ENCODE measurements around the gene NSMCE1. TPM values are rescaled to one million over a fixed set of nuclear protein-coding genes. Genes with fewer than 3 reads are reported as not detected.
A peak's percentile ranks its signal among the peaks of the same experiment; 100 is the strongest.
"Not testable (repeated sequence)": the region's sequence is repeated elsewhere in the genome, so short reads cannot be mapped to it uniquely, and the experiment has no call there.

Gene NSMCE1
- total RNA-seq, 4 donors from 2014 or later = 22.4 to 92.4 (median 29.5) TPM

DNA sequence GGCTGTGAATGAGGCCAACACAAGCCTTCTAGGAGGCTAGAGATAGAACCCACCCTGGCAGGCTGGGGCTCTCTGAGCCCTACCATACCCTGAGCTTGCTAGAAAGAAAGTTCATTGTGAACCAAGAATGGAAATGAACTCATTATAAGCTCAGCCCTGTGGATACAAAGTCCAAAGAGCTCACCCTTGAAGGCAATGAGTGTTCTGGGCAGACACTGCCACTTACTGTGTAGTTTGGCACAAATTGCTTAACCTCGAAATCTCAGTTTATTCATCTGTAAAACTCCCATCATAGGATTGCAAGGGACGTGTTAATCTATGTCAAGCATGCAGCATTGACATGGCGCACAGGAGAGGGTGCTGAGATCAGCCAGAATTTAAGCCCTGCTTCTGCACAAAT lies 59.8 kb downstream of the NSMCE1 start:
- H3K36me3 ChIP-seq = peaks cover 0 to 38% (median 6%) of the 10 kb centered on the region in 3 donors
- peaks cover 4 to 15% (median 11%) of the 10 kb centered on the region in 3 donors for H3K4me1 ChIP-seq
- H3K9me3 ChIP-seq = no peaks in the 10 kb centered on the region
- H3K27me3 ChIP-seq = no peaks in the 10 kb centered on the region
- no peak for TF ChIP-seq POLR2A (IDR thresholded peaks at IDR 0.05)
- TF ChIP-seq, protein P1, sequence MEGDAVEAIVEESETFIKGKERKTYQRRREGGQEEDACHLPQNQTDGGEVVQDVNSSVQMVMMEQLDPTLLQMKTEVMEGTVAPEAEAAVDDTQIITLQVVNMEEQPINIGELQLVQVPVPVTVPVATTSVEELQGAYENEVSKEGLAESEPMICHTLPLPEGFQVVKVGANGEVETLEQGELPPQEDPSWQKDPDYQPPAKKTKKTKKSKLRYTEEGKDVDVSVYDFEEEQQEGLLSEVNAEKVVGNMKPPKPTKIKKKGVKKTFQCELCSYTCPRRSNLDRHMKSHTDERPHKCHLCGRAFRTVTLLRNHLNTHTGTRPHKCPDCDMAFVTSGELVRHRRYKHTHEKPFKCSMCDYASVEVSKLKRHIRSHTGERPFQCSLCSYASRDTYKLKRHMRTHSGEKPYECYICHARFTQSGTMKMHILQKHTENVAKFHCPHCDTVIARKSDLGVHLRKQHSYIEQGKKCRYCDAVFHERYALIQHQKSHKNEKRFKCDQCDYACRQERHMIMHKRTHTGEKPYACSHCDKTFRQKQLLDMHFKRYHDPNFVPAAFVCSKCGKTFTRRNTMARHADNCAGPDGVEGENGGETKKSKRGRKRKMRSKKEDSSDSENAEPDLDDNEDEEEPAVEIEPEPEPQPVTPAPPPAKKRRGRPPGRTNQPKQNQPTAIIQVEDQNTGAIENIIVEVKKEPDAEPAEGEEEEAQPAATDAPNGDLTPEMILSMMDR (IDR thresholded peaks at IDR 0.05) = no peak
- intact Hi-C loops (cut with DNase I) = no loop called here
- 73 to 94% methylated on average over 3 of the region's 3 CpGs for WGBS, 2 donors
- no peak for DNase-seq
- no peak overlapping the region for H3K27ac ChIP-seq
- H3K4me3 ChIP-seq = no peak overlapping the region

DNA sequence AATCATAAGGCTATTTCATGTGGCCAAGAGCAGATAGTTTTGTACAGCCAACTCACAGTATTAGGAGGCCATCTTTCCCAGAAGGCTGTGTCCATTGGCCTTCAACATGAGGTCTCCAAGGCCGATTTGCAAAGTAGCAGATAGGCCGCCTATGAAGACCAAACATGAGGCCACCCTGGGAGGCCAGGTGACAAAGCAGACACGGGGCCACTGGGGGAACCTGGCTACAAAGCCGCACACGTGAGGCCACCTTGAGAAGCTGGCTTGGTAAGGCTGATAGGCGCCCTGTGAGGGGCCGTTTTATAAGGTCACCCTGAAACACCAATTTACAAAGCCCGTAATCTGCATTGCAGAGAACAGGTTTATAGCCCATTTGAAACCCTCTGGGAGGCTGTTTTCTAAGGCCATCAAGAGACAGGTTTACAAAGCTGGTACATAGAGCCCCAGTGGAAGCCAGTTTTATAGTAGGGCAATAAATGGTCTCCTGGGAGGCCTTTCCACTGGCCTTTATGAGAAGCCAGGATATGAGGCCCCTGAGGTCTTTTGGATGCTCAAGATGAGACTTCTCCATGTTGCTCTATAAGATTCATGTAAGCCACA lies 60.4 kb downstream of the NSMCE1 start:
- DNase-seq = no peak
- H3K27me3 ChIP-seq = no peaks in the 10 kb centered on the region

DNA sequence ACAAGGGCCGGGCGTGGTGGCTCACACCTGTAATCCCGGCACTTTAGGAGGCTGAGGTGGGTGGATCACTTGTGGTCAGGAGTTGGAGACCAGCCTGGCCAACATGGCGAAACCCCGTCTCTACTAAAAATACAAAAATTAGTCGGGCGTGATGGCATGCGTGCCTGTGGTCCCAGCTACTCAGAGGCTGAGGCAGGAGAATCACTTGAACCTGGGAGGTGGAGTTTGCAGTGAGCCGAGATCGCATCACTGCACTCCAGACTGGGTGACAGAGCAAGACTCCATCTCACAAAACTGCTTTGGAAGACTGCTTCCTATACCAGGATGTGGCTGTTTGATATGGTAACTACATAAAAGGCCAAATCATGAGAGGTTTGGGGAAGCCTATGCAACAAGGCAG lies 61.5 kb downstream of the NSMCE1 start:
- DNase-seq; H3K9me3 ChIP-seq; H3K27ac ChIP-seq; H3K4me3 ChIP-seq; intact Hi-C loops (cut with DNase I); H3K27me3 ChIP-seq: not testable (repeated sequence)
- 89 to 94% methylated on average over 10 of the region's 10 CpGs for WGBS, 2 donors
- Histone ChIP-seq H3K4me1 (peaks cover 8 to 24% (median 11%) of the 10 kb centered on the region in 3 donors), H3K36me3 (peaks cover 0 to 27% (median 6%) of the 10 kb centered on the region in 3 donors)

More for the DNA sequence above, 60.4 kb downstream of the NSMCE1 start:
- no peak for TF ChIP-seq POLR2A (IDR thresholded peaks at IDR 0.05)
- H3K4me3 ChIP-seq = no peak overlapping the region
- peaks cover 0 to 32% (median 6%) of the 10 kb centered on the region in 3 donors for H3K36me3 ChIP-seq
- no peak overlapping the region for H3K27ac ChIP-seq
- WGBS, 2 donors = 88 to 89% methylated on average over 6 to 8 of the region's 8 CpGs
- peaks cover 4 to 17% (median 11%) of the 10 kb centered on the region in 3 donors for H3K4me1 ChIP-seq
- intact Hi-C loops (cut with DNase I) = no loop called here
- H3K9me3 ChIP-seq = no peaks in the 10 kb centered on the region

DNA sequence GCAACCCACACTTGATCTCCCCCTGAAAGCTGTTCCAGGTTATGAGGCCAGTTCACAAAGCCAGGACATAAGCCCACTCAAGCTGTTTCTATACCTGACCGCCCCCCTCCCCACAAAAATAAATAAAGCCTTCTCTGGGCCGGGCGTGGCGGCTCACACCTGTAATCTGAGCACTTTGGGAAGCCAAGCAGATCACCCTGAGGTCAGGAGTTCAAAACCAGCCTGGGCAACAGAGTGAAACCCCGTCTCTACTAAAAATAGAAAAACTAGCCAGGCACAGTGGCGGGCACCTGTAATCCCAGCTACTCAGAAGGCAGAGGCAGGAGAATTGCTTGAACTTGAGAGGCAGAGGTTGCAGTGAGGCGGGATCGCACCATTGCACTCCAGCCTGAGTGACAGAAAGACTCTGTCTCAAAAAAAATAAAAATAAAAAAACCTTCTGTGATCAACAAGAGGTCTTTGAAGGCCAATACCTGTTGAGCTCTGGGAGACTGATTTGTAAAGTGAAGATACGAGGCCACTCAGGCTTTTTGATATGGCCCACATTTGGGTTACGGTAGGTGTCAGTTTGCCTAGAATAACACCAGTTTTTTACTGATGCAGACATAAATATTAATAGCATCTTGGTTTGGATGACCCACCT lies 63.0 kb downstream of the NSMCE1 start:
- 82 to 84% methylated on average over 6 to 10 of the region's 10 CpGs for WGBS, 2 donors
- peaks cover 0 to 11% (median 6%) of the 10 kb centered on the region in 3 donors for H3K36me3 ChIP-seq
- TF ChIP-seq POLR2A (IDR thresholded peaks at IDR 0.05) = no peak
- TF ChIP-seq, protein P1 (IDR thresholded peaks at IDR 0.05) = no peak
- no peaks in the 10 kb centered on the region for H3K27me3 ChIP-seq
- DNase-seq = no peak
- H3K4me1 ChIP-seq = peaks cover 8 to 24% (median 11%) of the 10 kb centered on the region in 3 donors
- intact Hi-C loops (cut with DNase I) = no loop called here
- no peak overlapping the region for H3K27ac ChIP-seq
- no peak overlapping the region for H3K4me3 ChIP-seq
- no peaks in the 10 kb centered on the region for H3K9me3 ChIP-seq

DNA sequence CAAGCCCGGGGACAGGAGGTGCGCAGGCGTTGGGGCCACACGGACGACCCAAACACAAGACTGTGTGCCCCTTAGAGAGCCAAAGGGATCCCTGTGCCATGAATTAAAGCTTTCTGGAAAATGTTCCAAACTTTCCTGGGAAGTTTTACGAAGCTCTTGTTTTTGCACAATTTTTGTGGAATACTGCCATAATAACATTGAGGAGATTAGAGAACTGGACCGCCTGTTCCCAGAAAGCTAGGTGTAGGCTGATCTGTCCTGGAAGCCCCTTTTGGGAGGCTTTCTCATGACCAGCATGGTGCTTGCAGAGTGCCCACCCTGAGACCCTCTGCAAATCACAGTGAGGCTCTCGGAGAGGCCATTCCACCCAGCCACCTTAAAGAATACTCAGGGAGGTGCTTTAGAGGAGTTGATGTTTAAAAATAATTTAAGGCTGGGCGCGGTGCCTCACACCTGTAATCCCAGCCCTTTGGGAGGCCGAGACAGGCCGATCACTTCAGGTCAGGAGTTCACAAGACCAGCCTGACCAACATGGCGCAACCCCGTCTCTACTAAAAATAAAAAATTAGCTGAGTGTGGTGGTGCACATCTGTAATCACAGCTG lies 64.2 kb downstream of the NSMCE1 start:
- Histone ChIP-seq H3K27me3 (no peaks in the 10 kb centered on the region), H3K27ac (peak overlapping the region; percentile 94 to 99 (median 98)), H3K4me1 (peaks cover 8 to 28% (median 11%) of the 10 kb centered on the region in 3 donors), H3K36me3 (no peaks in the 10 kb centered on the region), H3K4me3 (peak overlapping the region; percentile 60 to 85 (median 78)), H3K9me3 (no peaks in the 10 kb centered on the region)
- intact Hi-C loops (cut with DNase I) = no loop called here
- no peak for DNase-seq
- WGBS, 2 donors = 27 to 64% methylated on average over 9 to 10 of the region's 14 CpGs
- no peak for TF ChIP-seq POLR2A (IDR thresholded peaks at IDR 0.05)

DNA sequence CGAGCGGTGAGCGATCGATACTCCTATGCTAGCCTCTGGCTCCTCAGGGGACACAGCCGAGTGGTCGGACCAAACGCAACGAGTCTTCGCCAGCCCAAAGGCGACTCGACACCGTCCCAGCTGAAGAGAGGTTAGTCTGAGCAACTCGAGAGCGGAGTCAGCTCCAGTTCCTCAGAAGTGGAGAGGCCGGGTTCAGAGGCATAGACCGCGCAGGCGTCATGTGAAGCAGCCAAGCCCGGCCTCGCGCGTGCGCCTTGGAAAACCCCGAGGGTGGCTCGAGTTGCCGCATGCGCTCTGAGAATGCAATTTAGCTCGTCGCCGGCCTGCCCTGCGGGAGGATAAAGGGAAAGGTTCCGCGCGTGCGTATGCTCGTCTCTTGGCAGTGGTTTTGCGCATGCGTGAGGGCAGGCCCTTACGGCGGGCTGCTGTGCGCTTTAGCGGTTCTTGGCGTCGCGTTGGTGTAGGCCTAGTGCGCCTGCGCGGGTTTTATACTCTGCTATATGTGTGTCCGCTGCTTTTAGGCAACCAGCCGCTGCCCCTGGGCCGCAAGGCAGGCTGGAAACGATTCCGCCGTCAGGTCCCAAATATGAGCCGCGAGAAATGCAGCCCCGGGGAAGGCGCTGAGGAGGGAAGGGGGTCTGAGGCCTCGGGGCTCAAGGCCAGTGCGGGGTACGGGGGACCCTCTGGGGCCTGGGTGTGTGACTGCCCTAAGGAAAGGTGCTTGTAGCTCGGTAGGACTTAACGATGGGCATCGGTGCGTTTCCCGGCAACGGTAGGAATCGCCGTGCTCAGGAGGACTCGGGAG lies 64.9 kb downstream of the NSMCE1 start, which contains the start of gene KDM8:
TSS of gene KDM8 (plus strand) at position 20 of the 805 bp plus-strand sequence. CDS start 6,598 bp downstream, outside the sequence.
- intact Hi-C loops (cut with DNase I) = no loop called here
- H3K27ac ChIP-seq = peak within 1 kb of the TSS; percentile 94 to 99 (median 98)
- H3K36me3 ChIP-seq = no peaks in the 10 kb centered on the region
- 0% methylated on average over 21 to 34 of the region's 70 CpGs for WGBS, 2 donors
- H3K27me3 ChIP-seq = no peaks in the 10 kb centered on the region
- peak within 1 kb of the TSS; percentile 60 to 85 (median 78) for H3K4me3 ChIP-seq
- H3K4me1 ChIP-seq = peaks cover 8 to 28% (median 11%) of the 10 kb centered on the region in 3 donors
- DNase-seq = peak; percentile 96
- TF ChIP-seq POLR2A (IDR thresholded peaks at IDR 0.05) = peak in 3 of 4 donors; percentile 44 to 68 (median 52)
- TF ChIP-seq, protein P1 (IDR thresholded peaks at IDR 0.05) = peak in 3 of 6 experiments; percentile 9 to 46 (median 15)
- no peaks in the 10 kb centered on the region for H3K9me3 ChIP-seq

Data from esophagus squamous epithelium (tissue), 5 donors.